Nephron progenitor cell (in vitro differentiated cells): Measurements from ENCODE around the gene GPR75.
"Not testable (repeated sequence)": the region's sequence is repeated elsewhere in the genome, so short reads cannot be mapped to it uniquely, and the experiment has no call there.

ENCODE experiments used
- DNase-seq: peaks from one replicate; pipeline ENCODE4 v3.0.0; 2021
- H3K27ac Mint-ChIP-seq: 2 replicates; pipeline ENCODE4 v1.8.0; 2021; ENCODE audit warnings: mild to moderate bottlenecking, moderate library complexity, mixed read lengths
- H3K27me3 Mint-ChIP-seq: 2 replicates; pipeline ENCODE4 v1.8.0; 2021; ENCODE audit warnings: mild to moderate bottlenecking, low read depth, mixed read lengths; ENCODE audit not compliant: poor library complexity
- H3K36me3 Mint-ChIP-seq: 2 replicates; pipeline ENCODE4 v1.8.0; 2021; ENCODE audit warnings: low read depth, mixed read lengths
- H3K4me1 Mint-ChIP-seq: 2 replicates; pipeline ENCODE4 v1.8.0; 2021; ENCODE audit warnings: mixed read lengths
- H3K4me3 Mint-ChIP-seq: 2 replicates; pipeline ENCODE4 v1.8.0; 2021; ENCODE audit warnings: mild to moderate bottlenecking, moderate library complexity, mixed read lengths
- H3K9me3 Mint-ChIP-seq: 2 replicates; pipeline ENCODE4 v1.8.0; 2021; ENCODE audit warnings: mild to moderate bottlenecking, moderate library complexity, mixed read lengths
- CTCF ChIP-seq: fragments of 200-600 bp; sonication (generic); IDR thresholded peaks from 2 replicates; pipeline ENCODE4 v1.5.0; 2021; ENCODE audit warnings: antibody characterized with exemption

The GPR75 gene

GRCh38 chr2:53828331-53828730 is 31.4 kb downstream of the GPR75 start:
- no peaks in the 10 kb centered on the region for H3K4me1 Mint-ChIP-seq
- no peaks in the 10 kb centered on the region for H3K9me3 Mint-ChIP-seq
- H3K27ac Mint-ChIP-seq = no peak overlapping the region

GRCh38 chr2:53827398-53828175 is 32.2 kb downstream of the GPR75 start:
- no peaks in the 10 kb centered on the region for H3K4me1 Mint-ChIP-seq
- no peaks in the 10 kb centered on the region for H3K9me3 Mint-ChIP-seq
- peaks cover 12% of the 10 kb centered on the region for H3K36me3 Mint-ChIP-seq
- no peaks in the 10 kb centered on the region for H3K27me3 Mint-ChIP-seq
- H3K4me3 Mint-ChIP-seq = no peak overlapping the region
- DNase-seq = no peak
- H3K27ac Mint-ChIP-seq = peak overlapping the region; percentile 29
- no peak for TF ChIP-seq CTCF

More at GRCh38 chr2:53828331-53828730, 31.4 kb downstream of the GPR75 start:
- Mint-ChIP-seq H3K36me3 (peaks cover 7% of the 10 kb centered on the region), H3K4me3 (no peak overlapping the region), H3K27me3 (no peaks in the 10 kb centered on the region)
- TF ChIP-seq CTCF = no peak
- DNase-seq = no peak

GRCh38 chr2:53826587-53827397 is 33.0 kb downstream of the GPR75 start:
- H3K27me3 Mint-ChIP-seq = no peaks in the 10 kb centered on the region
- H3K27ac Mint-ChIP-seq = peak overlapping the region; percentile 29
- no peak for TF ChIP-seq CTCF
- H3K9me3 Mint-ChIP-seq = no peaks in the 10 kb centered on the region
- peaks cover 12% of the 10 kb centered on the region for H3K36me3 Mint-ChIP-seq
- no peak for DNase-seq
- H3K4me3 Mint-ChIP-seq = no peak overlapping the region
- no peaks in the 10 kb centered on the region for H3K4me1 Mint-ChIP-seq

GRCh38 chr2:53826030-53826410 is 33.7 kb downstream of the GPR75 start:
- Mint-ChIP-seq H3K36me3 (peaks cover 5% of the 10 kb centered on the region), H3K4me3 (no peak overlapping the region), H3K27ac (no peak overlapping the region), H3K27me3 (no peaks in the 10 kb centered on the region), H3K9me3 (no peaks in the 10 kb centered on the region), H3K4me1 (no peaks in the 10 kb centered on the region)
- no peak for TF ChIP-seq CTCF
- DNase-seq = no peak

GRCh38 chr2:53823639-53824038 is 36.1 kb downstream of the GPR75 start:
- H3K9me3 Mint-ChIP-seq, H3K27me3 Mint-ChIP-seq, H3K27ac Mint-ChIP-seq, DNase-seq, H3K4me3 Mint-ChIP-seq: not testable (repeated sequence)
- Mint-ChIP-seq H3K36me3 (peaks cover 12% of the 10 kb centered on the region), H3K4me1 (peaks cover 19% of the 10 kb centered on the region)

DNA sequence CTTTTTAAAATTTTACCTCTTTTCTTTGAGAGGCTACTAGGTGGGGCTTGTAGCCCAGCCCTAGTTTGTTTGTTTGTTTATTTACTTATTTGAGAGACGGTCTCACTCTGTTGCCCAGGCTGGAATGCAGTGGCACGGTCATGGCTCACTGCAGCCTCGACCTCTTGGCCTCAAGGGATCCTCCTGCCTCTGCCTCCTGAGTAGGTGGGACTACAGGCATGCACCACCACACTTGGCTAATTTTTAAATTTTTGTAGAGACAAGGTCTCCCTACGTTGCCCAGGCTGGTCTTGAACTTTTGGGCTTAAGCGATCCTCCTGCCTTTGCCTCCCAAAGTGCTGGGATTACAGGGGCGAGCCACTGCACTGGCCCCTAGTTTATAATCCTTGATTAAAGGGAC is 38.0 kb downstream of the GPR75 start:
- peak; percentile 21 for DNase-seq
- Mint-ChIP-seq H3K4me3 (no peak overlapping the region), H3K9me3 (no peaks in the 10 kb centered on the region), H3K27me3 (no peaks in the 10 kb centered on the region), H3K4me1 (peaks cover 20% of the 10 kb centered on the region), H3K36me3 (peaks cover 21% of the 10 kb centered on the region), H3K27ac (no peak overlapping the region)
- no peak for TF ChIP-seq CTCF
